Neural cell (in vitro differentiated cells): ENCODE data around the gene DDX1. TPM values are rescaled to one million over a fixed set of nuclear protein-coding genes. Genes with fewer than 3 reads are reported as not detected.

ENCODE experiments used
- H2AFZ ChIP-seq: fragments of 200-600, 300-800 bp; sonication (generic), shearing (Covaris generic); 2 replicates; pipeline ENCODE4 v1.6.0; 2014; ENCODE audit warnings: low read depth, mild to moderate bottlenecking, antibody characterized with exemption, low read length, moderate library complexity
- H3F3A ChIP-seq: fragments of 200-600 bp; shearing (Covaris generic); 2 replicates; pipeline ENCODE4 v1.6.1; 2016; ENCODE audit warnings: mild to moderate bottlenecking, moderate library complexity, mixed read lengths, antibody characterized with exemption, low read length; ENCODE audit not compliant: insufficient read depth, poor library complexity, severe bottlenecking
- H3K27ac ChIP-seq: fragments of 200-600, 300-800 bp; sonication (generic), shearing (Covaris generic); 2 replicates; pipeline ENCODE4 v1.5.1; 2014; ENCODE audit warnings: mild to moderate bottlenecking, low read length, moderate library complexity
- H3K27me3 ChIP-seq: fragments of 300-800, 200-600 bp; sonication (generic), shearing (Covaris generic); 2 replicates; pipeline ENCODE4 v1.6.0; 2014; ENCODE audit warnings: mild to moderate bottlenecking, low read depth, low read length, moderate library complexity; ENCODE audit not compliant: insufficient read depth
- H3K36me3 ChIP-seq: fragments of 300-800, 200-600 bp; sonication (generic), shearing (Covaris generic); 2 replicates; pipeline ENCODE4 v1.5.1; 2014; ENCODE audit warnings: mild to moderate bottlenecking, antibody characterized with exemption, low read length, moderate library complexity; ENCODE audit not compliant: insufficient read depth
- H3K4me2 ChIP-seq: fragments of 300-800, 200-600 bp; sonication (generic), shearing (Covaris generic); 2 replicates; pipeline ENCODE4 v1.6.0; 2014; ENCODE audit warnings: mild to moderate bottlenecking, low read length
- H3K4me3 ChIP-seq: fragments of 300-800, 200-600 bp; sonication (generic), shearing (Covaris generic); 2 replicates; pipeline ENCODE4 v1.5.1; 2014; ENCODE audit warnings: mild to moderate bottlenecking, low read length, moderate library complexity
- H3K79me2 ChIP-seq: fragments of 200-600 bp; shearing (Covaris generic); replicated peaks from 2 replicates; pipeline ENCODE4 v1.6.0; 2014; ENCODE audit warnings: mild to moderate bottlenecking, low read length, moderate library complexity; ENCODE audit not compliant: insufficient read depth
- H3K9ac ChIP-seq: fragments of 300-800, 200-600 bp; sonication (generic), shearing (Covaris generic); 2 replicates; pipeline ENCODE4 v1.6.1; 2016; ENCODE audit warnings: mild to moderate bottlenecking, low read length, mixed read lengths
- H3K9me2 ChIP-seq: fragments of 200-600 bp; shearing (Covaris generic); 2 replicates; pipeline ENCODE4 v1.6.1; 2016; ENCODE audit warnings: mild to moderate bottlenecking, low read length, mixed read lengths; ENCODE audit not compliant: insufficient read depth
- H3K9me3 ChIP-seq: fragments of 200-600, 300-800 bp; sonication (generic), shearing (Covaris generic); 2 replicates; pipeline ENCODE4 v1.6.1; 2016; ENCODE audit warnings: mild to moderate bottlenecking, mixed run types, low read length, moderate library complexity, mixed read lengths
- H4K20me1 ChIP-seq: fragments of 200-600 bp; shearing (Covaris generic); 2 replicates; pipeline ENCODE4 v1.6.1; 2016; ENCODE audit warnings: mild to moderate bottlenecking, mixed run types; ENCODE audit not compliant: insufficient read depth
- EP300 ChIP-seq: fragments of 450-650 bp; conservative IDR thresholded peaks from 2 replicates; pipeline ENCODE4 v1.6.1; 2014; ENCODE audit warnings: antibody characterized with exemption, mild to moderate bottlenecking, moderate library complexity; ENCODE audit not compliant: poor library complexity, severe bottlenecking
- EZH2 ChIP-seq: fragments of 200-600, 300-800 bp; shearing (Covaris generic), sonication (generic); IDR thresholded peaks from 2 replicates; pipeline ENCODE4 v1.6.1; 2014; ENCODE audit warnings: antibody characterized with exemption, low read length, borderline replicate concordance, mild to moderate bottlenecking; ENCODE audit not compliant: insufficient read depth, poor library complexity, severe bottlenecking
- MXI1 ChIP-seq: fragments of 450-650 bp; conservative IDR thresholded peaks from 2 replicates; pipeline ENCODE4 v1.6.1; 2014; ENCODE audit warnings: antibody characterized with exemption, mild to moderate bottlenecking; ENCODE audit not compliant: poor library complexity, severe bottlenecking
- POLR2AphosphoS5 ChIP-seq: IDR thresholded peaks from 2 replicates; pipeline ENCODE4 v1.6.1; 2012
- RAD21 ChIP-seq: fragments of 450-650 bp; conservative IDR thresholded peaks from 2 replicates; pipeline ENCODE4 v1.6.1; 2014; ENCODE audit warnings: antibody characterized with exemption, mild to moderate bottlenecking, moderate library complexity
- SMC3 ChIP-seq: fragments of 450-650 bp; conservative IDR thresholded peaks from 2 replicates; pipeline ENCODE4 v1.6.1; 2014; ENCODE audit warnings: antibody characterized with exemption, mild to moderate bottlenecking, moderate library complexity; ENCODE audit not compliant: poor library complexity
- TAF1 ChIP-seq: IDR thresholded peaks from 2 replicates; pipeline ENCODE4 v1.6.1; 2012; ENCODE audit warnings: low read depth
- polyA plus RNA-seq: library from polyadenylated mRNA; depleted of rRNA; stranded (reverse); fragments of >200 nt; gene quantifications from 2 replicates; pipeline ENCODE4 v1.2.3, GENCODE V29; 2014
- TF ChIP-seq, protein P1 (sequence below): IDR thresholded peaks from 2 replicates; pipeline ENCODE4 v1.6.1; 2012; ENCODE audit warnings: borderline replicate concordance
- TF ChIP-seq, protein P2 (sequence below): fragments of 450-650 bp; IDR thresholded peaks from 2 replicates; pipeline ENCODE4 v1.5.1; 2014; ENCODE audit warnings: antibody characterized with exemption, mild to moderate bottlenecking, moderate library complexity; ENCODE audit not compliant: poor library complexity, severe bottlenecking

DDX1 gene
- polyA plus RNA-seq, 1 donor from 2014 or later = 159 TPM

DNA sequence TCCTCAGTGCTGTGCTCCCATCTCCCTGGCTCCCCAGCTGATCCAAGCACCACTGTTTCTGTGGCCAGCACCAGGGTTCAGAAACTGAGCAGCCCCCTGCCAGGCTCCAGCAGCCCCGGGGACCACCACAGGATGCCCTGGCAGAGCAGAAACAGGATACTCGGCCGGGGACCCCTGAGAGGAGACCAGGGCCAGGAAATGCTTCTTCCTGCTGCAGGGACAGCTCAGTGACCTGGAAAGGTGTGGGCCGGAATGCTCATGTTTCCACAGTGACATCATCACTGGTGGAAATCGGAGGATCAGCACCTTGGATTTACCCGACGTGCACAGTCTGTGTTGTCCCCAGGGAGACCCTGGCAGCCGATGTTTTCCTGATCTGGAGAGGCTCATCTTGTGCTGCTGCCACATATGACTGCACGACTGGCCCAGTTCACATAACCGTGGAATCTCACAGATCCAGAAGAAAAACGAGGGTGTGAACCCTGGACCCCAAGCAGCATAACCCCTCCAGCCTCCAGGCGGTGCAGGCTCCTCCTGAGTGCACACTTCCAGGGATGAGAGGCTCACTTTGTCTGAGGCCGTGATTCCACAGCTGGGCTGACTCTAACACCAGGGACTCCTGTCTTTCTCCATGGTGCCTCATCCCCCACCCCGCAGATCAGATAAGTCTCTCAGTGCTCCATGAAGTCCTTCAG lies 58.0 kb downstream of the DDX1 start:
- Histone ChIP-seq H3K27ac (no peak overlapping the region), H4K20me1 (no peaks in the 10 kb centered on the region), H3K36me3 (no peaks in the 10 kb centered on the region), H3K9me3 (no peaks in the 10 kb centered on the region), H3K79me2 (no peaks in the 10 kb centered on the region), H3K27me3 (no peaks in the 10 kb centered on the region), H3K9ac (no peak overlapping the region), H3F3A (no peaks in the 10 kb centered on the region), H3K4me2 (no peak overlapping the region), H2AFZ (no peak overlapping the region), H3K9me2 (no peaks in the 10 kb centered on the region), H3K4me3 (no peak overlapping the region)
- TF ChIP-seq EZH2 (no peak), EP300 (no peak), SMC3 (no peak), POLR2AphosphoS5 (no peak), MXI1 (no peak), RAD21 (no peak), TAF1 (no peak)
- TF ChIP-seq, protein P1, sequence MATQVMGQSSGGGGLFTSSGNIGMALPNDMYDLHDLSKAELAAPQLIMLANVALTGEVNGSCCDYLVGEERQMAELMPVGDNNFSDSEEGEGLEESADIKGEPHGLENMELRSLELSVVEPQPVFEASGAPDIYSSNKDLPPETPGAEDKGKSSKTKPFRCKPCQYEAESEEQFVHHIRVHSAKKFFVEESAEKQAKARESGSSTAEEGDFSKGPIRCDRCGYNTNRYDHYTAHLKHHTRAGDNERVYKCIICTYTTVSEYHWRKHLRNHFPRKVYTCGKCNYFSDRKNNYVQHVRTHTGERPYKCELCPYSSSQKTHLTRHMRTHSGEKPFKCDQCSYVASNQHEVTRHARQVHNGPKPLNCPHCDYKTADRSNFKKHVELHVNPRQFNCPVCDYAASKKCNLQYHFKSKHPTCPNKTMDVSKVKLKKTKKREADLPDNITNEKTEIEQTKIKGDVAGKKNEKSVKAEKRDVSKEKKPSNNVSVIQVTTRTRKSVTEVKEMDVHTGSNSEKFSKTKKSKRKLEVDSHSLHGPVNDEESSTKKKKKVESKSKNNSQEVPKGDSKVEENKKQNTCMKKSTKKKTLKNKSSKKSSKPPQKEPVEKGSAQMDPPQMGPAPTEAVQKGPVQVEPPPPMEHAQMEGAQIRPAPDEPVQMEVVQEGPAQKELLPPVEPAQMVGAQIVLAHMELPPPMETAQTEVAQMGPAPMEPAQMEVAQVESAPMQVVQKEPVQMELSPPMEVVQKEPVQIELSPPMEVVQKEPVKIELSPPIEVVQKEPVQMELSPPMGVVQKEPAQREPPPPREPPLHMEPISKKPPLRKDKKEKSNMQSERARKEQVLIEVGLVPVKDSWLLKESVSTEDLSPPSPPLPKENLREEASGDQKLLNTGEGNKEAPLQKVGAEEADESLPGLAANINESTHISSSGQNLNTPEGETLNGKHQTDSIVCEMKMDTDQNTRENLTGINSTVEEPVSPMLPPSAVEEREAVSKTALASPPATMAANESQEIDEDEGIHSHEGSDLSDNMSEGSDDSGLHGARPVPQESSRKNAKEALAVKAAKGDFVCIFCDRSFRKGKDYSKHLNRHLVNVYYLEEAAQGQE = no peak
- TF ChIP-seq, protein P2, sequence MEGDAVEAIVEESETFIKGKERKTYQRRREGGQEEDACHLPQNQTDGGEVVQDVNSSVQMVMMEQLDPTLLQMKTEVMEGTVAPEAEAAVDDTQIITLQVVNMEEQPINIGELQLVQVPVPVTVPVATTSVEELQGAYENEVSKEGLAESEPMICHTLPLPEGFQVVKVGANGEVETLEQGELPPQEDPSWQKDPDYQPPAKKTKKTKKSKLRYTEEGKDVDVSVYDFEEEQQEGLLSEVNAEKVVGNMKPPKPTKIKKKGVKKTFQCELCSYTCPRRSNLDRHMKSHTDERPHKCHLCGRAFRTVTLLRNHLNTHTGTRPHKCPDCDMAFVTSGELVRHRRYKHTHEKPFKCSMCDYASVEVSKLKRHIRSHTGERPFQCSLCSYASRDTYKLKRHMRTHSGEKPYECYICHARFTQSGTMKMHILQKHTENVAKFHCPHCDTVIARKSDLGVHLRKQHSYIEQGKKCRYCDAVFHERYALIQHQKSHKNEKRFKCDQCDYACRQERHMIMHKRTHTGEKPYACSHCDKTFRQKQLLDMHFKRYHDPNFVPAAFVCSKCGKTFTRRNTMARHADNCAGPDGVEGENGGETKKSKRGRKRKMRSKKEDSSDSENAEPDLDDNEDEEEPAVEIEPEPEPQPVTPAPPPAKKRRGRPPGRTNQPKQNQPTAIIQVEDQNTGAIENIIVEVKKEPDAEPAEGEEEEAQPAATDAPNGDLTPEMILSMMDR = no peak

DNA sequence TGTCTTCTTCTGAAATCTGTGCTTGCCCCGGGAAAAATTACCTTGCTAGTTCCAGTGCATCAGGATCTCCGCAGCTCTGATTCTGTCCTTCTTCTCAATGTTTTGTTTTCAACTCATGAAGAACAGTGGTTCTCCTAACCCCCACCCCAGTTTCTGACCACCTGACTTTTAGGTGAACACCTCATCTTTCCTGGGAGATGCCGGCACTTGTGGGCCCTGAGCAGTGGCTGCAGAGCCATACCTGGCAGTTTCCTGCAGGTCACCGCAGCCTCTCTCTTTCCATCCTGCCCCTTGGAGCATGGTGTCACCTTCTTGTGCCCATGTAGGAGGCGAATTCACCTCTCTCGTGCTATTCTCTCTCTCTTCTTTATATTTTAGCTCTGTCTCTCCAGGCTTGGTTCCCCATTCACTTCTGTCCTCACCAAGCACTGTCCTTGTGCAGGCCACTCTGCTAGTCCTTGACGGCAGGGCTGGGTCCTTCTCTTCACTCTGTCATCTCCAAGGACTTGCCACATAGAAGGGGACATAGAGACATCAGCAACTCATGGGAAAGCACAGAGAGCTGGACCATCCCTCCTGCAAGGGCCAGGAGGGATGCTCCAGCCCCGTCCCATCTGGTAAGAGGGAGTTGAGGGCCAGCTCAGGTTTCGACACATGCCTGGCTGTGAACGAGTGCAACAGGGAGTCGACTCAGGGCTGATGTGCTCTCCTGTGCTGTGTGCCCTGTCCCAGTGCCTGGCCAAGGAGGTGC lies 59.1 kb downstream of the DDX1 start:
- no peak overlapping the region for H3K4me3 ChIP-seq
- no peaks in the 10 kb centered on the region for H3K9me3 ChIP-seq
- no peaks in the 10 kb centered on the region for H3F3A ChIP-seq
- no peak overlapping the region for H3K4me2 ChIP-seq
- no peaks in the 10 kb centered on the region for H3K9me2 ChIP-seq
- no peaks in the 10 kb centered on the region for H4K20me1 ChIP-seq
- no peaks in the 10 kb centered on the region for H3K36me3 ChIP-seq
- no peaks in the 10 kb centered on the region for H3K27me3 ChIP-seq
- no peak overlapping the region for H2AFZ ChIP-seq
- TF ChIP-seq RAD21 = no peak
- TF ChIP-seq, protein P1 = no peak
- H3K9ac ChIP-seq = no peak overlapping the region
- H3K27ac ChIP-seq = no peak overlapping the region
- H3K79me2 ChIP-seq = no peaks in the 10 kb centered on the region
